A673 (cell line): ENCODE results near the gene ZNF134.

Experiments
- EZH2 ChIP-seq: fragments of 200-600 bp; sonication (generic); IDR thresholded peaks from 2 replicates; pipeline ENCODE4 v1.6.1; 2017; ENCODE audit warnings: borderline replicate concordance, low read depth, mild to moderate bottlenecking, mixed read lengths, antibody characterized with exemption, low read length; ENCODE audit not compliant: poor library complexity, severe bottlenecking
- TF ChIP-seq, protein P1 (sequence below): fragments of 300-800, 200-600 bp; sonication (generic); conservative IDR thresholded peaks from 2 replicates; pipeline ENCODE4 v1.5.1; 2017; ENCODE audit warnings: low read depth, mild to moderate bottlenecking, antibody characterized with exemption, low read length, moderate library complexity, mixed read lengths

- TF ChIP-seq, protein P1, sequence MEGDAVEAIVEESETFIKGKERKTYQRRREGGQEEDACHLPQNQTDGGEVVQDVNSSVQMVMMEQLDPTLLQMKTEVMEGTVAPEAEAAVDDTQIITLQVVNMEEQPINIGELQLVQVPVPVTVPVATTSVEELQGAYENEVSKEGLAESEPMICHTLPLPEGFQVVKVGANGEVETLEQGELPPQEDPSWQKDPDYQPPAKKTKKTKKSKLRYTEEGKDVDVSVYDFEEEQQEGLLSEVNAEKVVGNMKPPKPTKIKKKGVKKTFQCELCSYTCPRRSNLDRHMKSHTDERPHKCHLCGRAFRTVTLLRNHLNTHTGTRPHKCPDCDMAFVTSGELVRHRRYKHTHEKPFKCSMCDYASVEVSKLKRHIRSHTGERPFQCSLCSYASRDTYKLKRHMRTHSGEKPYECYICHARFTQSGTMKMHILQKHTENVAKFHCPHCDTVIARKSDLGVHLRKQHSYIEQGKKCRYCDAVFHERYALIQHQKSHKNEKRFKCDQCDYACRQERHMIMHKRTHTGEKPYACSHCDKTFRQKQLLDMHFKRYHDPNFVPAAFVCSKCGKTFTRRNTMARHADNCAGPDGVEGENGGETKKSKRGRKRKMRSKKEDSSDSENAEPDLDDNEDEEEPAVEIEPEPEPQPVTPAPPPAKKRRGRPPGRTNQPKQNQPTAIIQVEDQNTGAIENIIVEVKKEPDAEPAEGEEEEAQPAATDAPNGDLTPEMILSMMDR, result no peak
- TF ChIP-seq EZH2, result no peak
These were observed at the start of gene ZNF134 for GRCh38 chr19:57613941-57614743.
